Left renal cortex interstitium (tissue), 4 donors: Measurements from ENCODE around the gene BCL2L14. TPM values are rescaled to one million over a fixed set of nuclear protein-coding genes. Genes with fewer than 3 reads are reported as not detected.
"Not testable (repeated sequence)": the region's sequence is repeated elsewhere in the genome, so short reads cannot be mapped to it uniquely, and the experiment has no call there.

Experiments
- DNase-seq, 4 donors: peaks; one replicate each; pipeline ENCODE4 v3.0.0-alpha.2; 2013; ENCODE audit warnings: low read depth in 4 of 4, low spot score in 2 of 4, missing footprints in 1 of 4
- polyA plus RNA-seq, 4 donors: library from polyadenylated mRNA; unstranded; fragments of 120-200 nt; gene quantifications; one replicate each; pipeline ENCODE4 v1.2.1, GENCODE V29; 2013; ENCODE audit not compliant: insufficient read length in 4 of 4

BCL2L14 gene
- polyA plus RNA-seq, 4 donors = 0.30 to 0.94 (median 0.58) TPM; not detected in 1

GRCh38 chr12:12098691-12099015 lies 27.9 kb downstream of the BCL2L14 start:
- no peak for DNase-seq

- DNase-seq = no peak
Observed at GRCh38 chr12:12099102-12099501, 28.4 kb downstream of the BCL2L14 start.

GRCh38 chr12:12107678-12108077 lies 36.9 kb downstream of the BCL2L14 start:
- DNase-seq = no peak

- no peak for DNase-seq
Observed at GRCh38 chr12:12108441-12109058, 37.8 kb downstream of the BCL2L14 start.

- DNase-seq = not testable (repeated sequence)
Observed at GRCh38 chr12:12110923-12111555, 40.3 kb downstream of the BCL2L14 start.

GRCh38 chr12:12115514-12115913 lies 44.8 kb downstream of the BCL2L14 start:
- DNase-seq = no peak

GRCh38 chr12:12116677-12117076 lies 45.9 kb downstream of the BCL2L14 start:
- DNase-seq = no peak

GRCh38 chr12:12121061-12121460 lies 50.3 kb downstream of the BCL2L14 start:
- no peak for DNase-seq

GRCh38 chr12:12123036-12123604 lies 52.4 kb downstream of the BCL2L14 start:
- DNase-seq = no peak

- no peak for DNase-seq
Observed at GRCh38 chr12:12126551-12126950, 55.8 kb downstream of the BCL2L14 start.

GRCh38 chr12:12127304-12127703 lies 56.6 kb downstream of the BCL2L14 start:
- no peak for DNase-seq

- no peak for DNase-seq
Observed at GRCh38 chr12:12128670-12129069, 57.9 kb downstream of the BCL2L14 start.

GRCh38 chr12:12133259-12133658 lies 62.5 kb downstream of the BCL2L14 start:
- DNase-seq = no peak

GRCh38 chr12:12133785-12134184 lies 63.0 kb downstream of the BCL2L14 start:
- no peak for DNase-seq

- DNase-seq = no peak
Observed at GRCh38 chr12:12138203-12139154, 67.7 kb downstream of the BCL2L14 start.

GRCh38 chr12:12141000-12141399 lies 70.3 kb downstream of the BCL2L14 start:
- DNase-seq = no peak

- not testable (repeated sequence) for DNase-seq
Observed at GRCh38 chr12:12144531-12144930, 73.8 kb downstream of the BCL2L14 start.

- no peak for DNase-seq
Observed at GRCh38 chr12:12147111-12147510, 76.4 kb downstream of the BCL2L14 start.
